GM12878 (cell line): ENCODE measurements around the gene UBP1. TPM values are rescaled to one million over a fixed set of nuclear protein-coding genes. Genes with fewer than 3 reads are reported as not detected.
A peak's percentile ranks its signal among the peaks of the same experiment; 100 is the strongest.
"Not testable (repeated sequence)": the region's sequence is repeated elsewhere in the genome, so short reads cannot be mapped to it uniquely, and the experiment has no call there.

Source experiments
- ATAC-seq: fragments of 200-7000 bp; cut with Tn5 transposase; 3 replicates; pipeline ENCODE4 v1.9.1; 2020; ENCODE audit warnings: mild to moderate bottlenecking, moderate library complexity
- BruUV-seq: library from RNA; stranded (reverse); fragments of 400-500 nt; replicated peaks from 2 replicates; lab custom pipeline; 2021; lab: Mats Ljungman, UMichigan
- CTCF ChIA-PET: fragments of 300-600 bp; sonication (Branson Sonifier 250); formaldehyde crosslinking; extraction: SDS; loops from one replicate; lab custom pipeline; 2021; ENCODE audit warnings: inconsistent platforms; lab: Yijun Ruan, JAX
- POLR2A ChIA-PET: fragments of 350-600 bp; formaldehyde crosslinking; extraction: SDS; loops from one replicate; lab custom pipeline; 2021; ENCODE audit warnings: inconsistent platforms; lab: Charles Lee
- RAD21 ChIA-PET: fragments of 300-600 bp; sonication (Branson Sonifier 250); formaldehyde crosslinking; loops from one replicate; lab custom pipeline; 2023; ENCODE audit warnings: antibody characterized with exemption; ENCODE audit not compliant: unreplicated experiment; lab: Charles Lee
- SMC1A ChIA-PET: fragments of 300-600 bp; sonication (Branson Sonifier 250); formaldehyde crosslinking; loops from one replicate; lab custom pipeline; 2023; ENCODE audit not compliant: unreplicated experiment, uncharacterized antibody; lab: Charles Lee
- DNase-seq: peaks from one replicate; pipeline ENCODE4 v3.0.0-alpha.2; 2011; ENCODE audit warnings: low read depth, low spot score
- FAIRE-seq: peaks from 3 replicates; lab custom pipeline; 2011; peaks lifted over from hg19 to GRCh38; lab: Jason Lieb, UNC
- H2AFZ ChIP-seq: 2 replicates; pipeline ENCODE4 v1.6.0; 2011; ENCODE audit warnings: low read depth, low read length, control low read depth; ENCODE audit not compliant: control insufficient read depth
- H3K27ac ChIP-seq: 2 replicates; pipeline ENCODE4 v1.5.1; 2011; ENCODE audit warnings: control low read depth; ENCODE audit not compliant: control insufficient read depth, insufficient read depth
- H3K27me3 ChIP-seq, 2 experiments: replicated peaks in 1 of 2; 2 replicates each; pipeline versions ENCODE4 v1.6.0 to v1.6.1; 2011; ENCODE audit warnings: low read length in 1 of 2; ENCODE audit not compliant: control insufficient read depth in 2 of 2, insufficient read depth in 2 of 2
- H3K36me3 ChIP-seq, 2 experiments: 2 replicates each; pipeline ENCODE4 v1.5.1; 2011; ENCODE audit warnings: low read length in 1 of 2; ENCODE audit not compliant: control insufficient read depth in 2 of 2, insufficient read depth in 2 of 2
- H3K4me1 ChIP-seq: 2 replicates; pipeline ENCODE4 v1.6.1; 2011; ENCODE audit warnings: mild to moderate bottlenecking, low read length, moderate library complexity, mixed read lengths; ENCODE audit not compliant: control insufficient read depth, insufficient read depth
- H3K4me2 ChIP-seq: 2 replicates; pipeline ENCODE4 v1.6.0; 2011; ENCODE audit warnings: control low read depth; ENCODE audit not compliant: control insufficient read depth, insufficient read depth
- H3K4me3 ChIP-seq: fragments of 200-600 bp; sonication (generic); 2 replicates; pipeline ENCODE4 v1.5.1; 2016
- H3K79me2 ChIP-seq: 2 replicates; pipeline ENCODE4 v1.6.0; 2011; ENCODE audit warnings: low read length; ENCODE audit not compliant: control insufficient read depth, insufficient read depth
- H3K9ac ChIP-seq: 2 replicates; pipeline ENCODE4 v1.8.0; 2011; ENCODE audit warnings: low read length, control low read depth, mixed read lengths; ENCODE audit not compliant: control insufficient read depth, insufficient read depth
- H3K9me3 ChIP-seq: replicated peaks from 3 replicates; pipeline ENCODE4 v1.5.1; 2011; ENCODE audit warnings: mild to moderate bottlenecking, low read length; ENCODE audit not compliant: control insufficient read depth, insufficient read depth
- H4K20me1 ChIP-seq: 2 replicates; pipeline ENCODE4 v1.6.0; 2011; ENCODE audit not compliant: control insufficient read depth, insufficient read depth
- CBX5 ChIP-seq: sonication (generic); IDR thresholded peaks from 2 replicates; pipeline ENCODE4 v1.6.1; 2016; ENCODE audit warnings: low read depth, moderate library complexity, mild to moderate bottlenecking, inconsistent platforms
- EGR1 ChIP-seq, 2 experiments: IDR thresholded peaks; 1 replicate in 1 of 2; 2 replicates in 1 of 2; pipeline ENCODE4 v1.6.1; 2011 to 2012; ENCODE audit warnings: low read depth in 2 of 2, low read length in 2 of 2, borderline replicate concordance in 1 of 2, mild to moderate bottlenecking in 1 of 2, moderate library complexity in 1 of 2
- WGBS: methylation state at CpG from one replicate; pipeline ENCODE4 v1.1.6; 2016; ENCODE audit warnings: low lambda C conversion rate; ENCODE audit not compliant: insufficient replicate concordance, insufficient coverage; ENCODE audit errors: missing lambda C conversion rate; 5-methylcytosine and 5-hydroxymethylcytosine counted together
- in situ Hi-C: fragments of 300-500 bp; cut with MboI; formaldehyde crosslinking; loops from 9 replicates; pipeline ENCODE4 v1.14.3; 2018; ENCODE audit warnings: mixed read lengths
- intact Hi-C: fragments of 100-400 bp; cut with micrococcal nuclease; formaldehyde crosslinking; loops from one replicate; pipeline ENCODE4 v1.14.2; 2022; ENCODE audit not compliant: unreplicated experiment
- polyA plus RNA-seq, 11 experiments: library from polyadenylated mRNA; depleted of rRNA in 4 of 11; unstranded in 6 of 11; stranded (reverse) in 5 of 11; fragments of >200 nt; fragmentation: Nextera tagmentation in 4 of 11; fragmentation: Illumina TruSeq in 1 of 11; extraction: Ambion mirVana in 4 of 11; extraction: Trizol in 1 of 11; gene quantifications; 1 replicate in 1 of 11; 2 replicates in 10 of 11; pipeline versions ENCODE4 v1.2.1 to v1.2.3, GENCODE V29; 2011 to 2016; ENCODE audit warnings: inconsistent platforms in 2 of 11, missing spikeins in 2 of 11, low read depth in 1 of 11
- total RNA-seq, 4 experiments: library from RNA; depleted of rRNA in 3 of 4; stranded (reverse); fragments of >200 nt in 3 of 4; fragmentation: Illumina TruSeq in 1 of 4; extraction: Trizol in 1 of 4; gene quantifications; 2 replicates each; pipeline versions ENCODE4 v1.2.1 to v1.2.3, GENCODE V29; 2013 to 2021
- TF ChIP-seq, protein P1 (sequence below): fragments of 450-650 bp; IDR thresholded peaks from 2 replicates; pipeline ENCODE4 v1.6.1; 2017; ENCODE audit warnings: mild to moderate bottlenecking, moderate library complexity

The UBP1 gene
- total and polyA plus RNA-seq, 10 of the 15 experiments (the other 5 are each of a cell fraction or from before 2014, with no cell fraction given), result 9.3 to 93.6 (median 52.4) TPM

DNA sequence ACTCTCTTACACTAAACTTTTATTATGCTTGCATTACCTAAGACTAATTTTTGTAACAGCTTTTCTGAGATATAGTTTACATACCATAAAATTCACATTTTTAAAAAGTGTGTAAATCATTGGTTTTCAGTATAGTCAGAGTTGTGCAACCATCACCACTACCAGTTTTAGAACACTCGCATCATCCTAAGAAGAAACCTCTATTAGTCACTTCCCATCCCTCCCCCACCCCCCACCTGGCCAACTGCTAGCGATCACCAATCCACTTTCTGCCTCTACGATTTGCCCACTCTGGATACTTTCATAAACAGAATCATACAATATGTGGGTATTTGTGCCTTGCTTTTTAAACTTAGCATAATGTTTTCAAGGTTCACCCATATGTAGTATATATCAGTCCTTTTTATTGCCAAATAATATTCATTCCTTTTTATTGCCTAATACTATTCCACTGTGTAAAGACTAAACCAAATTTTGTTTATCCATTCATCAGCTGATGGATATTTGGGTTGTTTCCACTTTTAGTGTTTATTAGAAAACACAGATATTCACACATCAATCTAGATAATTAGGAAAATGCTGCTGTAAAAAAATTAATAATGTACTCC is 23.0 kb downstream of the UBP1 start:
- H3K4me1 ChIP-seq, result peaks cover 11% of the 10 kb centered on the region
- TF ChIP-seq, protein P1, sequence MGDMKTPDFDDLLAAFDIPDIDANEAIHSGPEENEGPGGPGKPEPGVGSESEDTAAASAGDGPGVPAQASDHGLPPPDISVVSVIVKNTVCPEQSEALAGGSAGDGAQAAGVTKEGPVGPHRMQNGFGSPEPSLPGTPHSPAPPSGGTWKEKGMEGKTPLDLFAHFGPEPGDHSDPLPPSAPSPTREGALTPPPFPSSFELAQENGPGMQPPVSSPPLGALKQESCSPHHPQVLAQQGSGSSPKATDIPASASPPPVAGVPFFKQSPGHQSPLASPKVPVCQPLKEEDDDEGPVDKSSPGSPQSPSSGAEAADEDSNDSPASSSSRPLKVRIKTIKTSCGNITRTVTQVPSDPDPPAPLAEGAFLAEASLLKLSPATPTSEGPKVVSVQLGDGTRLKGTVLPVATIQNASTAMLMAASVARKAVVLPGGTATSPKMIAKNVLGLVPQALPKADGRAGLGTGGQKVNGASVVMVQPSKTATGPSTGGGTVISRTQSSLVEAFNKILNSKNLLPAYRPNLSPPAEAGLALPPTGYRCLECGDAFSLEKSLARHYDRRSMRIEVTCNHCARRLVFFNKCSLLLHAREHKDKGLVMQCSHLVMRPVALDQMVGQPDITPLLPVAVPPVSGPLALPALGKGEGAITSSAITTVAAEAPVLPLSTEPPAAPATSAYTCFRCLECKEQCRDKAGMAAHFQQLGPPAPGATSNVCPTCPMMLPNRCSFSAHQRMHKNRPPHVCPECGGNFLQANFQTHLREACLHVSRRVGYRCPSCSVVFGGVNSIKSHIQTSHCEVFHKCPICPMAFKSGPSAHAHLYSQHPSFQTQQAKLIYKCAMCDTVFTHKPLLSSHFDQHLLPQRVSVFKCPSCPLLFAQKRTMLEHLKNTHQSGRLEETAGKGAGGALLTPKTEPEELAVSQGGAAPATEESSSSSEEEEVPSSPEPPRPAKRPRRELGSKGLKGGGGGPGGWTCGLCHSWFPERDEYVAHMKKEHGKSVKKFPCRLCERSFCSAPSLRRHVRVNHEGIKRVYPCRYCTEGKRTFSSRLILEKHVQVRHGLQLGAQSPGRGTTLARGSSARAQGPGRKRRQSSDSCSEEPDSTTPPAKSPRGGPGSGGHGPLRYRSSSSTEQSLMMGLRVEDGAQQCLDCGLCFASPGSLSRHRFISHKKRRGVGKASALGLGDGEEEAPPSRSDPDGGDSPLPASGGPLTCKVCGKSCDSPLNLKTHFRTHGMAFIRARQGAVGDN, result no peak
- TF ChIP-seq CBX5, result no peak
- no peak for TF ChIP-seq EGR1 (IDR thresholded peaks at IDR 0.05; ENCODE audit: borderline replicate concordance in 1 of 2, low read depth in 2 of 2, low read length in 2 of 2)
- TF ChIP-seq, all 136 proteins: peak for 0
- H3K27me3 ChIP-seq, result no peaks in the 10 kb centered on the region
- intact Hi-C loops (no loop called here), in situ Hi-C loops (no loop called here)
- no TSS peak for BruUV-seq
- 0 out of 3 replicates have a peak, but pooled peaks have one; percentile 25 for ATAC-seq
- ChIA-PET POLR2A (no interaction called here), RAD21 (no interaction called here), SMC1A (no interaction called here), CTCF (no interaction called here)
- H4K20me1 ChIP-seq, result no peaks in the 10 kb centered on the region
- no peak for FAIRE-seq
- DNase-seq, result no peak
- H3K9ac ChIP-seq, result no peak overlapping the region
- H3K4me3 ChIP-seq, result no peak overlapping the region
- H3K4me2 ChIP-seq, result no peak overlapping the region
- no peak overlapping the region for H3K27ac ChIP-seq
- 45% methylated on average over 3 of the region's 3 CpGs for WGBS
- H2AFZ ChIP-seq, result no peak overlapping the region
- peaks cover 12% of the 10 kb centered on the region for H3K79me2 ChIP-seq
- peaks cover 2 to 27% of the 10 kb centered on the region in 2 experiments for H3K36me3 ChIP-seq
- peaks cover 3% of the 10 kb centered on the region; the same call in 2 of the 3 replicates for H3K9me3 ChIP-seq

DNA sequence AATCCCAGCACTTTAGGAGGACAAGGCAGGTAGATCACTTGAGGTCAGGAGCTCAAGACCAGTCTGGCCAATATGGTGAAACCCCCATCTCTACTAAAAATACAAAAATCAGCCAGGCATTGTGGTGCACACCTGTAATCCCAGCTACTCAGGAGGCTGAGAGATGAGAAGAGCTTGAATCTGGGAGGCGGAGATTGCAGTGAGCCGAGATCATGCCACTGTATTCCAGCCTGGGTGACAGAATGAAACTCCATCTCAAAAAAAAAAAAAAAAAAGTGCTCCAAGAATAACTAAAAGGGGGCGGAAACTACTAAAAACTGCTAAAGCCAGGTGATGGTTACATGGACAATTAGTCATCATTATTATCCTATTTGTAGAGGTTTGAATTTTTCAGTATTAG is 29.4 kb downstream of the UBP1 start:
- BruUV-seq, H3K9ac ChIP-seq, H3K4me1 ChIP-seq, H3K4me3 ChIP-seq, H2AFZ ChIP-seq, H3K9me3 ChIP-seq, DNase-seq, H4K20me1 ChIP-seq, H3K27ac ChIP-seq, intact Hi-C loops, RAD21 ChIA-PET, ATAC-seq, H3K79me2 ChIP-seq, in situ Hi-C loops, H3K27me3 ChIP-seq, H3K4me2 ChIP-seq: not testable (repeated sequence)
- POLR2A ChIA-PET, result interaction anchor here (0.6 to 0.8 kb wide), 3 partner anchors 30 to 580 kb away, joined by 3 to 7 read pairs (median 4); no protein-coding TSS in a partner anchor
- CTCF ChIA-PET, result interaction anchor here (0.8 to 1.1 kb wide), 3 partner anchors 9 to 376 kb away, joined by 3 to 5 read pairs (median 3); no protein-coding TSS in a partner anchor
- 100% methylated on average over 3 of the region's 3 CpGs for WGBS
- H3K36me3 ChIP-seq, result peaks cover 10 to 52% of the 10 kb centered on the region in 2 experiments
- FAIRE-seq, result peak; percentile 70
- SMC1A ChIA-PET, result interaction anchor here (0.7 kb wide), 1 partner anchor 158 kb away, joined by 3 read pairs; no protein-coding TSS in a partner anchor
